NCI-H1436 treated with DMSO at 0.1 percent for 48 hours (cell line): ENCODE results near the gene C10orf95.

Experiments used
- DNase-seq: peaks from one replicate; lab custom pipeline; 2025; lab: John Stamatoyannopoulos, UW

Gene C10orf95

GRCh38 chr10:102401735-102402511 lies 49.4 kb downstream of the C10orf95 start:
- no peak for DNase-seq

- no peak for DNase-seq
Measured at GRCh38 chr10:102401342-102401654, 50.0 kb downstream of the C10orf95 start.

GRCh38 chr10:102400598-102401341 lies 50.6 kb downstream of the C10orf95 start:
- DNase-seq = no peak

- DNase-seq = no peak
Measured at GRCh38 chr10:102400076-102400475, 51.3 kb downstream of the C10orf95 start.
